Stomach (tissue), 4 donors: ENCODE measurements around the gene CLNS1A.

Experiments
- CTCF ChIP-seq, 7 experiments: fragments of 450-650 bp in 4 of 7; fragments of 200-600 bp in 3 of 7; sonication (generic) in 3 of 7; IDR thresholded peaks; one replicate each; pipeline ENCODE4 v1.5.1; 2016 to 2019; ENCODE audit warnings: antibody characterized with exemption in 7 of 7, control low read depth in 2 of 7, mild to moderate bottlenecking in 1 of 7
- EP300 ChIP-seq: sonication (generic); formaldehyde crosslinking; IDR thresholded peaks from one replicate; pipeline ENCODE4 v1.6.1; 2017; ENCODE audit warnings: antibody characterized with exemption
- POLR2A ChIP-seq, 4 donors: fragments of 450-650 bp; IDR thresholded peaks; one replicate each; pipeline ENCODE4 v1.6.1; 2016; ENCODE audit warnings: antibody characterized with exemption in 4 of 4, control low read depth in 2 of 4, mild to moderate bottlenecking in 1 of 4, moderate library complexity in 1 of 4

- no peak for TF ChIP-seq CTCF (IDR thresholded peaks at IDR 0.05)
- TF ChIP-seq EP300: no peak
- no peak for TF ChIP-seq POLR2A (IDR thresholded peaks at IDR 0.05)
These were observed 7.3 kb upstream of the CLNS1A start for GRCh38 chr11:77644887-77645286.
